ENCODE measurements around the gene TBX4.

Gene TBX4

GRCh38 chr17:61494325-61495160 lies 42.3 kb downstream of the TBX4 start:
- Histone ChIP-seq H3K27ac (ENCODE audit: poor library complexity, severe bottlenecking) (no peak overlapping the region), H3K4me1 (ENCODE audit: insufficient read depth, poor library complexity, severe bottlenecking) (peaks cover 15% of the 10 kb centered on the region), H3K9me3 (ENCODE audit: severe bottlenecking) (no peaks in the 10 kb centered on the region), H3K36me3 (ENCODE audit: low read depth) (no peaks in the 10 kb centered on the region), H3K4me3 (ENCODE audit: severe bottlenecking) (no peak overlapping the region), H3K27me3 (ENCODE audit: insufficient read depth, poor library complexity, severe bottlenecking) (no peaks in the 10 kb centered on the region)
- ATAC-seq (ENCODE audit: low read depth) (no peak), DNase-seq (ENCODE audit: low spot score) (no peak)
- no peak for TF ChIP-seq CTCF (IDR thresholded peaks at IDR 0.05; ENCODE audit: poor library complexity, severe bottlenecking)

- Histone ChIP-seq H3K4me3 (ENCODE audit: severe bottlenecking) (no peak overlapping the region), H3K27ac (ENCODE audit: poor library complexity, severe bottlenecking) (no peak overlapping the region), H3K9me3 (ENCODE audit: severe bottlenecking) (no peaks in the 10 kb centered on the region), H3K36me3 (ENCODE audit: low read depth) (no peaks in the 10 kb centered on the region), H3K27me3 (ENCODE audit: insufficient read depth, poor library complexity, severe bottlenecking) (no peaks in the 10 kb centered on the region), H3K4me1 (ENCODE audit: insufficient read depth, poor library complexity, severe bottlenecking) (peaks cover 15% of the 10 kb centered on the region)
- DNase-seq (ENCODE audit: low spot score) = no peak
- TF ChIP-seq CTCF (IDR thresholded peaks at IDR 0.05; ENCODE audit: poor library complexity, severe bottlenecking) = no peak
- no peak for ATAC-seq (ENCODE audit: low read depth)
These were observed 43.1 kb downstream of the TBX4 start for GRCh38 chr17:61495161-61495857.

- H3K36me3 ChIP-seq (ENCODE audit: low read depth) = no peaks in the 10 kb centered on the region
- H3K27ac ChIP-seq (ENCODE audit: poor library complexity, severe bottlenecking) = no peak overlapping the region
- no peak for TF ChIP-seq CTCF (IDR thresholded peaks at IDR 0.05; ENCODE audit: poor library complexity, severe bottlenecking)
- H3K9me3 ChIP-seq (ENCODE audit: severe bottlenecking) = no peaks in the 10 kb centered on the region
- H3K4me3 ChIP-seq (ENCODE audit: severe bottlenecking) = no peak overlapping the region
- ATAC-seq (ENCODE audit: low read depth) (no peak), DNase-seq (ENCODE audit: low spot score) (no peak)
- H3K4me1 ChIP-seq (ENCODE audit: insufficient read depth, poor library complexity, severe bottlenecking) = peaks cover 10% of the 10 kb centered on the region
- no peaks in the 10 kb centered on the region for H3K27me3 ChIP-seq (ENCODE audit: insufficient read depth, poor library complexity, severe bottlenecking)
These were observed 44.1 kb downstream of the TBX4 start for GRCh38 chr17:61496174-61496956.

GRCh38 chr17:61496957-61497653 lies 44.9 kb downstream of the TBX4 start:
- Histone ChIP-seq H3K4me3 (ENCODE audit: severe bottlenecking) (no peak overlapping the region), H3K36me3 (ENCODE audit: low read depth) (no peaks in the 10 kb centered on the region), H3K27me3 (ENCODE audit: insufficient read depth, poor library complexity, severe bottlenecking) (no peaks in the 10 kb centered on the region), H3K27ac (ENCODE audit: poor library complexity, severe bottlenecking) (no peak overlapping the region), H3K9me3 (ENCODE audit: severe bottlenecking) (no peaks in the 10 kb centered on the region), H3K4me1 (ENCODE audit: insufficient read depth, poor library complexity, severe bottlenecking) (peaks cover 10% of the 10 kb centered on the region)
- TF ChIP-seq CTCF (IDR thresholded peaks at IDR 0.05; ENCODE audit: poor library complexity, severe bottlenecking) = no peak
- DNase-seq (ENCODE audit: low spot score) (no peak), ATAC-seq (ENCODE audit: low read depth) (no peak)

All from RWPE2 (cell line).